Liver (tissue), 9 donors: Measurements from ENCODE around the gene TMEM109. TPM values are rescaled to one million over a fixed set of nuclear protein-coding genes. Genes with fewer than 3 reads are reported as not detected.

ENCODE experiments used
- DNase-seq: peaks from one replicate; pipeline ENCODE4 v3.0.0-alpha.2; 2017; ENCODE audit warnings: low spot score
- H3K27ac ChIP-seq, 2 donors: one replicate each; pipeline ENCODE4 v1.7.0; 2013; ENCODE audit warnings: inconsistent platforms in 2 of 2, low read length in 2 of 2, control low read depth in 1 of 2, low read depth in 1 of 2, mild to moderate bottlenecking in 1 of 2
- H3K27me3 ChIP-seq, 4 donors: one replicate each; pipeline versions ENCODE4 v1.6.1 to v1.7.0; 2013; ENCODE audit warnings: low read length in 3 of 4, inconsistent platforms in 1 of 4, mild to moderate bottlenecking in 1 of 4, moderate library complexity in 1 of 4; ENCODE audit not compliant: control insufficient read depth in 4 of 4, insufficient read depth in 4 of 4
- H3K36me3 ChIP-seq, 4 donors: one replicate each; pipeline versions ENCODE4 v1.6.1 to v1.7.0; 2013; ENCODE audit warnings: low read length in 3 of 4, mild to moderate bottlenecking in 3 of 4, low read depth in 1 of 4, moderate library complexity in 1 of 4; ENCODE audit not compliant: control insufficient read depth in 4 of 4, insufficient read depth in 3 of 4
- H3K4me1 ChIP-seq, 4 donors: one replicate each; pipeline versions ENCODE4 v1.6.1 to v1.7.0; 2013; ENCODE audit warnings: low read length in 3 of 4, mild to moderate bottlenecking in 3 of 4, moderate library complexity in 1 of 4; ENCODE audit not compliant: control insufficient read depth in 4 of 4, insufficient read depth in 4 of 4
- H3K4me3 ChIP-seq, 3 donors: one replicate each; pipeline versions ENCODE4 v1.6.1 to v1.7.0; 2013; ENCODE audit warnings: low read length in 3 of 3, control low read depth in 1 of 3, low read depth in 1 of 3, mild to moderate bottlenecking in 1 of 3
- H3K9ac ChIP-seq, 2 donors: one replicate each; pipeline ENCODE4 v1.7.0; 2013; ENCODE audit warnings: low read length in 2 of 2, mild to moderate bottlenecking in 2 of 2, moderate library complexity in 2 of 2, control low read depth in 1 of 2, low read depth in 1 of 2
- H3K9me3 ChIP-seq, 4 donors: one replicate each; pipeline versions ENCODE4 v1.6.1 to v1.7.0; 2013; ENCODE audit warnings: low read length in 3 of 4; ENCODE audit not compliant: control insufficient read depth in 4 of 4
- ATF3 ChIP-seq: IDR thresholded peaks from 2 replicates; pipeline ENCODE4 v1.6.1; 2016; ENCODE audit warnings: antibody characterized with exemption
- CTCF ChIP-seq: fragments of 150-350 bp; IDR thresholded peaks from 2 replicates; pipeline ENCODE4 v1.5.1; 2017; ENCODE audit warnings: improper control_type of control experiment, low read depth, low read length; ENCODE audit not compliant: missing input control
- EGR1 ChIP-seq, 2 donors: IDR thresholded peaks; 2 replicates each; pipeline ENCODE4 v1.6.1; 2016 to 2018; ENCODE audit warnings: antibody characterized with exemption in 2 of 2, low read depth in 2 of 2
- FOXA1 ChIP-seq: IDR thresholded peaks from 2 replicates; pipeline ENCODE4 v1.6.1; 2016; ENCODE audit warnings: antibody characterized with exemption
- FOXA2 ChIP-seq: IDR thresholded peaks from 2 replicates; pipeline ENCODE4 v1.6.1; 2016; ENCODE audit warnings: antibody characterized with exemption
- GABPA ChIP-seq, 2 donors: IDR thresholded peaks in 1 of 2; conservative IDR thresholded peaks in 1 of 2; 2 replicates each; pipeline ENCODE4 v1.6.1; 2016; ENCODE audit warnings: antibody characterized with exemption in 2 of 2, mild to moderate bottlenecking in 1 of 2, moderate library complexity in 1 of 2
- HNF4A ChIP-seq, 2 donors: conservative IDR thresholded peaks; 2 replicates each; pipeline ENCODE4 v1.6.1; 2016; ENCODE audit warnings: antibody characterized with exemption in 2 of 2, mild to moderate bottlenecking in 2 of 2
- HNF4G ChIP-seq: IDR thresholded peaks from 2 replicates; pipeline ENCODE4 v1.6.1; 2016; ENCODE audit warnings: antibody characterized with exemption
- JUND ChIP-seq, 2 donors: IDR thresholded peaks; 2 replicates each; pipeline ENCODE4 v1.6.1; 2016; ENCODE audit warnings: antibody characterized with exemption in 2 of 2
- MAX ChIP-seq: IDR thresholded peaks from 2 replicates; pipeline ENCODE4 v1.6.1; 2016; ENCODE audit warnings: antibody characterized with exemption
- NR2F2 ChIP-seq: IDR thresholded peaks from 2 replicates; pipeline ENCODE4 v1.6.1; 2016; ENCODE audit warnings: antibody characterized with exemption
- RAD21 ChIP-seq, 2 donors: IDR thresholded peaks; 2 replicates each; pipeline ENCODE4 v1.6.1; 2016; ENCODE audit warnings: antibody characterized with exemption in 2 of 2, mild to moderate bottlenecking in 2 of 2
- REST ChIP-seq: IDR thresholded peaks from 2 replicates; pipeline ENCODE4 v1.6.1; 2016; ENCODE audit warnings: antibody characterized with exemption, mild to moderate bottlenecking
- RXRA ChIP-seq, 2 donors: IDR thresholded peaks; 2 replicates each; pipeline ENCODE4 v1.6.1; 2017 to 2018; ENCODE audit warnings: antibody characterized with exemption in 2 of 2, mild to moderate bottlenecking in 1 of 2
- SP1 ChIP-seq: IDR thresholded peaks from 2 replicates; pipeline ENCODE4 v1.6.1; 2018; ENCODE audit warnings: antibody characterized with exemption, mild to moderate bottlenecking
- TAF1 ChIP-seq: conservative IDR thresholded peaks from 2 replicates; pipeline ENCODE4 v1.6.1; 2016; ENCODE audit warnings: antibody characterized with exemption, mild to moderate bottlenecking
- YY1 ChIP-seq: IDR thresholded peaks from 2 replicates; pipeline ENCODE4 v1.6.1; 2016; ENCODE audit warnings: antibody characterized with exemption, mild to moderate bottlenecking
- ZBTB33 ChIP-seq: IDR thresholded peaks from 2 replicates; pipeline ENCODE4 v1.6.1; 2016; ENCODE audit warnings: antibody characterized with exemption
- WGBS: extraction: QIAGEN DNeasy Blood & Tissue Kit; methylation state at CpG from one replicate; pipeline ENCODE4 v1.1.7; 2013; 5-methylcytosine and 5-hydroxymethylcytosine counted together
- polyA plus RNA-seq, 2 donors: library from polyadenylated mRNA; stranded (reverse) in 1 of 2; unstranded in 1 of 2; fragments of 200-250 nt in 1 of 2; fragments of >200 nt in 1 of 2; fragmentation: Nextera tagmentation in 1 of 2; extraction: Ambion mirVana in 1 of 2; gene quantifications; one replicate each; pipeline versions ENCODE4 v1.2.1 to v1.2.3, GENCODE V29; 2013 to 2015
- total RNA-seq, 2 donors: library from RNA; depleted of rRNA; stranded (reverse); fragments of >200 nt; gene quantifications; one replicate each; pipeline ENCODE4 v1.2.3, GENCODE V29; 2014
- donor health status: healthy.
- donor health status: healthy.
- donor health status: healthy.
- donor health status: healthy.
- donor health status: healthy.

TMEM109 gene
- total and polyA plus RNA-seq, 4 donors: 20.6 to 40.3 (median 30.6) TPM

GRCh38 chr11:60922906-60923305 is 8.9 kb downstream of the TMEM109 start:
- WGBS: 95% methylated on average over 6 of the region's 6 CpGs
- H3K27me3 ChIP-seq: peaks cover 0 to 6% (median 0%) of the 10 kb centered on the region in 4 donors
- peaks cover 5 to 13% (median 5%) of the 10 kb centered on the region in 4 donors for H3K4me1 ChIP-seq
- no peak for DNase-seq
- H3K36me3 ChIP-seq: peaks cover 8 to 32% (median 18%) of the 10 kb centered on the region in 4 donors
- no peak overlapping the region for H3K9ac ChIP-seq
- no peaks in the 10 kb centered on the region for H3K9me3 ChIP-seq
- no peak overlapping the region for H3K27ac ChIP-seq
- TF ChIP-seq YY1 (no peak), CTCF (no peak), HNF4G (no peak), SP1 (no peak), ZBTB33 (no peak), RAD21 (IDR thresholded peaks at IDR 0.05) (no peak), HNF4A (conservative IDR thresholded peaks at IDR 0.05) (no peak), EGR1 (IDR thresholded peaks at IDR 0.05; ENCODE audit: low read depth in 2 of 2) (no peak), RXRA (IDR thresholded peaks at IDR 0.05) (no peak), FOXA1 (no peak), ATF3 (no peak), MAX (no peak), TAF1 (no peak), NR2F2 (no peak), FOXA2 (no peak), GABPA (IDR thresholded peaks at IDR 0.05 in 1 of 2, conservative IDR thresholded peaks at IDR 0.05 in 1 of 2) (no peak), REST (no peak), JUND (IDR thresholded peaks at IDR 0.05) (no peak)
- no peak overlapping the region for H3K4me3 ChIP-seq
